CD4-positive, alpha-beta T cell treated with Interferon alpha-2 for 1 hour (primary cell): ENCODE data around the gene OR2AG2.
"Not testable (repeated sequence)": the region's sequence is repeated elsewhere in the genome, so short reads cannot be mapped to it uniquely, and the experiment has no call there.

ENCODE experiments used
- DNase-seq, 2 donors: peaks; one replicate each; pipeline ENCODE4 v3.0.0-alpha.2; 2020 to 2022

Gene OR2AG2

GRCh38 chr11:6771926-6772893 lies at the start of gene OR2AG2:
Gene OR2AG2, minus strand, starts transcription at chr11:6771976. Its CDS starts 3,019 bp downstream, at chr11:6768957.
- DNase-seq, result peak in 1 of 2 donors; percentile 36

GRCh38 chr11:6818967-6819366 lies 47.2 kb upstream of the OR2AG2 start:
- DNase-seq, result no peak

DNA sequence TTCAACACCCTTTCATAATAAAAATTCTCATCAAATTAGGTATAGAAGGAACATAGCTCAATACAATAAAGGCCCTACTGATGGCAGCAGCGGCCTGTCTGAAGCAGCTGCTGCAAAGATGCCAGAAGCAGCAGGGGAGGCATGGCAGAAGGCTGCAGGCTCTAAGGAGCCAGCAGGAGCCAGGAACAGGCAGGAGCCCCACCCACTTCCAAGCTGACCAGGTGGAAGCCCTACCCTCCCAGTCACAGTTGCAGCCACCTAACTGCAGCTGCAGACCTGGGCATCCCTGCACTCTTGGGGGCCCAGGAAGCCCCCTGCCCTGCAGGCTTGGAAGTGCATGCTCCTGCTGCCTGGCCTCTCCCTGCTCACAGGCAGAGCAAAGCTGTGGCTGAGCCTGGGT lies 45.9 kb upstream of the OR2AG2 start:
- DNase-seq, result no peak

DNA sequence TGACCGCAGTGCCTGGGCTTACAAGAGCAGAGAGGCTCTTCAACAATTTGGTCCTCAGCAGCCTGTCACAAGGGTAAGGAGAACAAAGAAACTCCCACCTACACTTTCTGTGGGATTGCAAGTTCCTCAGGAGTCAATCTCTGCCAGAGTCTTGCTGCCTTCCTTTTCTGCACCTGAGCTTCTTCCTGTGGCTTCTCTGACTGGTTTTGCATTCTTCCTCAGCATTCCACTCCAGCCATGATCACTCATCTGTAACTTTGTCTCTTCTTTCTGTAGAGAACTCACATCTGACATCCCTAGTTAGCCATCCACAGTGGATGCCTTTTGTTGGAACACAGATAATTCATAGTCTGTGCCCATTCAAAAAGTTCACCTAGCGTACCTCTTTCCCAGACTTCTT lies 41.9 kb upstream of the OR2AG2 start:
- no peak for DNase-seq

GRCh38 chr11:6812390-6813005 lies 40.7 kb upstream of the OR2AG2 start:
- DNase-seq, result peak; percentile 20 to 60

- not testable (repeated sequence) for DNase-seq
Observed at GRCh38 chr11:6801075-6801474, 29.3 kb upstream of the OR2AG2 start.

GRCh38 chr11:6799402-6799801 lies 27.6 kb upstream of the OR2AG2 start, which contains the start of gene OR6A2:
Gene OR6A2, minus strand, starts transcription at chr11:6799689. Its CDS starts 3,981 bp downstream, at chr11:6795708.
- no peak for DNase-seq

DNA sequence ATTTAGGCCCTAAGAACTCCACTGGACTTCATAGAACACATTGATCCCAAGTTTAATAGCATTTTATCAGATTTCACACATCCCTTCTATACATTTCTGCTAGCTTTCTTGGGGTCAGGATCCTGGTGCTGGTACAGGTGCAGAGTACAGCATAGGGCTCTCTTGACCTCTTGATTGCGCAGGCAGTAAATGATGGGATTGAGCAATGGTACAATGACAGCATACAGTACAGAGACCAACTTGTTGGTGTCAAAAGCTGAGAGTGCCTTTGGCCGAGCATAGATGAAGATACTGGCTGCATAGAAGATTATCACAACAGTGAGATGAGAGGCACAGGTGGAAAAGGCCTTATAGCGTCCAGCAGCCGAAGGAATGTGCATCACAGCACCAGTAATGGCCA lies 22.9 kb upstream of the OR2AG2 start:
- DNase-seq, result no peak

DNA sequence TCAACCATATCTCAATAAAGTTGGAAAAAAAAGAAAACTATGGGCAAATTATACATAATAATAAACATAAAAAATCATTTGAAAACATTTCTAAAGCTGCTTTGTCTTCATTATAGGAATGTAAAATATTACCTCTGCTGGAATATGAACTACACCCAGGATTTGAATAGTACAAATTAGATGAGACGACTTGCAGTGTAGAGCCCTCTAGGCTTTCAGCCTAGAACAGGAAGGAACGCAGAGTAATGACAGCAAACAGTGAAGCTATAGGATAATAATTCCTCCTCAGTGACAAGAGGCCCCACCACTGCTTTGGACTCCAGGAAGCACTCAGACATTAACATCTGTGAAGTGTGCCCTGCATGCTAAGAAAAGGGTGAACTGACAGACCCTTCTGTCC lies 18.8 kb upstream of the OR2AG2 start:
- no peak for DNase-seq

DNA sequence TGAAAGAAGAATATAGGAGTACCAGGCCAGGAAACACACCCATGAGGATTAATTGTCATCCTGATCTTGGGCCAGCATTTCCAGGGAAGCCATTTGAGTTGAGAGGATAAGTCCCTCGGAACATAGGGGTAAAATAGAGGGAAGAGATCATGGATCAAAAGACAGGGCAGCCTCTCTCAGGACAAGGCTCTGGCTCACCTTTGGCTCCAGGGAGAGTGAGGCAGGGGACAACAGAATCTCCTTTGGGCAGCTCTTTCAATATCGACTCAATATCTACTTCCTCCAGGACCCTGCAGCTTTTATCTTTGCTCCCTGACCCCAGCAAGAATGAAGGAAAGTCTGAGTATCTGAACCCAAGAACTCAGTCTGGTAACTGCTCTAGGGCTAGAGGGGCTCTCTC lies 10.9 kb upstream of the OR2AG2 start, which contains the start of gene OR2AG1:
TSS of gene OR2AG1 (plus strand) at position 301 of the 400 bp plus-strand sequence. CDS start 2,018 bp downstream, outside the sequence.
- DNase-seq, result no peak

DNA sequence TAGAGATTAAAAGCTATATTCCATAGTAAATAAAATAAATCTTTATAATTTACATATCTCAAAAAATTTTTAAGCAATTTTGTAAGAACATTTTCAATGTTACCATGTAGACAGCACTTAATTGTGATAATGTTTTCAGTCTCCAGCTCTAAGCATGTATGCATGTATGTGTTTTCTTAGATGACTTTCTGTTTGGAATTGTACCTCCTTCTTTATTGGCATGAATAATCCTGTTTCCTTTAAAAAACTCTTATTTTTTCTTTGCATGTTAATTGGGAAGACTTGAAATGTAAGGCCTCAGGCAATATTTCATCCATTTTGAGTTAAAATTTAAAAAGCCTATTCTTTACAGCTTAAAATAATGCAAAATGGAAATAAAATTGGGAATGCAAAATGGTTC lies 9.1 kb upstream of the OR2AG2 start:
- no peak for DNase-seq

- DNase-seq, result no peak
Observed at GRCh38 chr11:6778518-6778917, 6.7 kb upstream of the OR2AG2 start.

- DNase-seq, result peak; percentile 67 to 74
Observed at GRCh38 chr11:6757373-6757967, 14.3 kb downstream of the OR2AG2 start.

GRCh38 chr11:6755953-6756347 lies 15.8 kb downstream of the OR2AG2 start:
- no peak for DNase-seq

DNA sequence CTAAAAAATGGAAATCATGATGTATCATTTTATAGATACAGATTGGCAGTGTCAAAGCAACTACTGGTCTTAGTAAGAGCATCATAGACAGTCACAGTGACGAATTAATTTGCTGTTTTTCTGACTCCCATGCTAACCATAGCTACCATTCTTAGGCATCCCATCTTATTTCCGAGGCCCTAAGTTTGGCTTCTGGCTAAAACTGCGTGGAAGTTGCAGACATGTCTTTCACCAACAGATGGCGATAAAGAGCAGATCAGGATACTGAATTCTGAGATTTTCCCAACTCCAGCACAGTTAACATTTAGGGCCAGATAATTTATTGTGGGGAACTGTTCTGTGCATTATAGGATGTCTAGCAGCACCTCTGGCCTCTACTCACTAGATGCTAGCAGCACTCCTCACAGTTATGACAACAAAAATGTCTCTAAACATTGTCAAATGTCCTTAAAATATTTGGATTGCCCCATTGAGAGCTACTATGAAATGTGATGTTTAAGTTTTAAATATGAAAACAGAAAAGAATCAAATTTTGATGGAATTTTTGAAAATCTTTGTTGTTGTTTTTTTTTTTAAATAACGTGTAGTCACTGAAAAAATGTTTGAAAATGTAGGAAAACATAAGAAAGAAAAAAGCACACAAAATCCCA lies 16.3 kb downstream of the OR2AG2 start:
- DNase-seq, result peak; percentile 9 to 66

GRCh38 chr11:6747097-6747668 lies 24.6 kb downstream of the OR2AG2 start:
- no peak for DNase-seq

DNA sequence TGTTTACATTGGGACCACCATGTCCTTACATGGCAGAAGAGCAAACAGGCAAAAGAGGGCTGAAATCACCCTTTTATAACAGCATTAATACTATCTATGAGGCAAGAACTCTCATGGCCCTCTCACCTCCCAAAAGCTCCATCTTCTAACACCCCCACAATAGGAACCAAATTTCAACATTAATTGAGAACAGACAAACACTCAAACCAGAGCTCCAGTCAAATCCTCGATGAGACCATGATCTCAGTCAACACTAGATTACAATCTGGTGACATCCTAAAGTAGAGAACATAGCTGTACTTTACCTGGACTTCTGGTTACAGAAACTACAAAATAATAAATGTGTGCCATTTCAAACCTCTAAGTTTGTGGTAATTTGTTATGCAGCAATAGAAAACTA lies 25.1 kb downstream of the OR2AG2 start:
- DNase-seq, result no peak

DNA sequence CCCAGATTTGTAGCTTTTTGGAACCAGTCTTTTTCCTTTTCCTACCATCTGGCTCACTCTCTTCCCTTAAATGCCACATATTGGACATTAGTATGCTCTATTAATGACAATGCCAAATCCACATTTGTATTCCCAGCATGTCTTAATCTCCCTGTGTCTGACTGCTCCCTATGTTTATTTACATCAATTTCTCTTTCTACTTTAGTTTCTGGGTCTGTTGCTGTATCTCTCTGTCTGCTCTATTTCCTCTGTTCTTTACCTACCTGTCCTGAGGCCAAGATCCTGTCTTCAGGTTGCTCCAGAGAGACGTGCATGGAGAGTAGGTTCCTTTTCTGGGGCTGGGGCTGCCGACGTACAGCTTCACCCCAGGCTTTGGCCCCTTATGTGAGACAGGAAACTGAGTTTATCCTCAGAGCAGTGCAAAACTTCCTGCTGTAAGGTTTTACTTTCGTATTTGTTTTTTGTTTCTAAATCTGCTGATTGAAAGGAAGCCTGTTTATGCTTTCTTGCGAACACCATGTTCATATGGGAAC lies 25.6 kb downstream of the OR2AG2 start:
- DNase-seq, result peak; percentile 61 to 84

GRCh38 chr11:6745465-6746015 lies 26.2 kb downstream of the OR2AG2 start:
- DNase-seq, result peak in 1 of 2 donors; percentile 52

GRCh38 chr11:6745018-6745417 lies 26.8 kb downstream of the OR2AG2 start:
- no peak for DNase-seq

GRCh38 chr11:6742260-6742659 lies 29.5 kb downstream of the OR2AG2 start:
- no peak for DNase-seq

GRCh38 chr11:6738590-6738989 lies 33.2 kb downstream of the OR2AG2 start:
- no peak for DNase-seq
